Activated CD8-positive, alpha-beta T cell treated with anti-CD3 and anti-CD28 coated beads for 36 hours (primary cell): ENCODE measurements around the gene H3-3A. TPM values are rescaled to one million over a fixed set of nuclear protein-coding genes. Genes with fewer than 3 reads are reported as not detected.

Experiments
- ATAC-seq: fragments of 200-7000 bp; cut with Tn5 transposase; one replicate; pipeline ENCODE4 v1.10.0; 2021; ENCODE audit warnings: mild to moderate bottlenecking, moderate library complexity
- CTCF ChIA-PET: fragments of 350-600 bp; sonication (Branson Sonifier 250); formaldehyde crosslinking; loops from one replicate; lab custom pipeline; 2021; ENCODE audit warnings: antibody characterized with exemption; lab: Charles Lee
- POLR2A ChIA-PET: fragments of 350-600 bp; sonication (Branson Sonifier 250); formaldehyde crosslinking; loops from one replicate; lab custom pipeline; 2021; ENCODE audit warnings: antibody characterized with exemption; lab: Charles Lee
- DNase-seq: peaks from one replicate; pipeline ENCODE4 v3.0.0-alpha.2; 2020
- H3K27ac Mint-ChIP-seq: one replicate; pipeline ENCODE4 v1.8.0; 2021; ENCODE audit warnings: mild to moderate bottlenecking, mixed read lengths
- H3K27me3 Mint-ChIP-seq: one replicate; pipeline ENCODE4 v1.8.0; 2021; ENCODE audit warnings: mixed read lengths
- H3K36me3 Mint-ChIP-seq: one replicate; pipeline ENCODE4 v1.8.0; 2021; ENCODE audit warnings: low read depth, mixed read lengths
- H3K4me1 Mint-ChIP-seq: one replicate; pipeline ENCODE4 v1.8.0; 2021; ENCODE audit warnings: low read depth, mixed read lengths
- H3K4me3 Mint-ChIP-seq: one replicate; pipeline ENCODE4 v1.8.0; 2021; ENCODE audit warnings: mild to moderate bottlenecking, moderate library complexity, mixed read lengths
- H3K9me3 Mint-ChIP-seq: one replicate; pipeline ENCODE4 v1.8.0; 2021; ENCODE audit warnings: mixed read lengths
- intact Hi-C: fragments of 100-400 bp; cut with micrococcal nuclease; formaldehyde crosslinking; loops from one replicate; pipeline ENCODE4 v1.10.0; 2022
- total RNA-seq, 2 experiments: library from RNA; stranded (reverse); gene quantifications; one replicate each; pipeline ENCODE4 v1.2.3, GENCODE V29; 2021
- TF ChIP-seq, protein P1 (sequence below): fragments of 200-600 bp; IDR thresholded peaks from one replicate; pipeline ENCODE4 v1.8.0; 2022; ENCODE audit warnings: antibody characterized with exemption, mild to moderate bottlenecking

Gene H3-3A
- total RNA-seq, 2 experiments from 2014 or later = 287 to 308 TPM

DNA sequence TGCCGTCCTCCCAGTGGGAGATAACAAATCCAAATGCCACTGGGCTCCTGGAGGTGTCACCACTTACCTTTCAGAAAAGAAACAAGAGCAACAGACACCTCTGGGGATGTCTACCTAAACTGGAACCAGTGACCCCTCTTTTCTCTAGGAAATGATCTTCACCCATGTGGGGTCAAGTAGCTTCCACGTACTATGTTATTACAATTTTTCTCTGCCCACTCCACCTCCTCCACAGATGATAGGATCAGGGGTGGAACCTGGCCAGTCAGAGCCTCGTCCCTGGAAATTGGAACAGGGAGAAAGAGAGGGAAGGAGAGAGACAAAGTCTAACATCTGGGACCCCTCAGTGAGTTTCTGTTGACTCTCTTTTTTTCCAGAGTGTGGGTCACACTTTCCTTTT lies 50.1 kb downstream of the H3-3A start:
- Mint-ChIP-seq H3K27ac (no peak overlapping the region), H3K4me1 (peaks cover 13% of the 10 kb centered on the region), H3K36me3 (no peaks in the 10 kb centered on the region), H3K9me3 (no peaks in the 10 kb centered on the region), H3K27me3 (no peaks in the 10 kb centered on the region), H3K4me3 (no peak overlapping the region)
- intact Hi-C loops = no loop called here
- TF ChIP-seq, protein P1, sequence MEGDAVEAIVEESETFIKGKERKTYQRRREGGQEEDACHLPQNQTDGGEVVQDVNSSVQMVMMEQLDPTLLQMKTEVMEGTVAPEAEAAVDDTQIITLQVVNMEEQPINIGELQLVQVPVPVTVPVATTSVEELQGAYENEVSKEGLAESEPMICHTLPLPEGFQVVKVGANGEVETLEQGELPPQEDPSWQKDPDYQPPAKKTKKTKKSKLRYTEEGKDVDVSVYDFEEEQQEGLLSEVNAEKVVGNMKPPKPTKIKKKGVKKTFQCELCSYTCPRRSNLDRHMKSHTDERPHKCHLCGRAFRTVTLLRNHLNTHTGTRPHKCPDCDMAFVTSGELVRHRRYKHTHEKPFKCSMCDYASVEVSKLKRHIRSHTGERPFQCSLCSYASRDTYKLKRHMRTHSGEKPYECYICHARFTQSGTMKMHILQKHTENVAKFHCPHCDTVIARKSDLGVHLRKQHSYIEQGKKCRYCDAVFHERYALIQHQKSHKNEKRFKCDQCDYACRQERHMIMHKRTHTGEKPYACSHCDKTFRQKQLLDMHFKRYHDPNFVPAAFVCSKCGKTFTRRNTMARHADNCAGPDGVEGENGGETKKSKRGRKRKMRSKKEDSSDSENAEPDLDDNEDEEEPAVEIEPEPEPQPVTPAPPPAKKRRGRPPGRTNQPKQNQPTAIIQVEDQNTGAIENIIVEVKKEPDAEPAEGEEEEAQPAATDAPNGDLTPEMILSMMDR = no peak
- ATAC-seq (no peak), DNase-seq (no peak)
- ChIA-PET CTCF (interaction anchor here (3.1 to 6.6 kb wide), 3 partner anchors 8 to 45 kb away, joined by 22 to 67 read pairs (median 24); no protein-coding TSS in a partner anchor), POLR2A (interaction anchor here (0.7 to 4.4 kb wide), 2 partner anchors 7 to 174 kb away, joined by 3 to 37 read pairs; no protein-coding TSS in a partner anchor)

DNA sequence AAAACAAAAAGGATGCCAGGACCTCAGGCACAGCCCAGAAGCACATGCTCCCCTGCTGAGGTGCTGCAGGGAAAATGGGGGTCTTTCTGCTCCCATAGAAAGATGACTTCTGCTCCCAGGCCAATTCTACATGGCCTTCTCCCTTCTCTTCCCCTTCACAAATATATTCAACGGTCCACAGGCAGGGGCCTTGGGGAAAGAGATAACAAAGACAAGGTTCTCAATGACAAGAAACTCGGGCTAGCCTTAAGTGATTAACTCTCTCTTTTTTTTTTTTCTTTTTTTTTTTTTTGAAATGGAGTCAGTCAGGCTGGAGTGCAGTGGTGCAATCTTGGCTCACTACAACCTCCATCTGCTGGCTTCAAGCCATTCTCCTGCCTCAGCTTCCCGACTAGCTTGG lies 54.2 kb downstream of the H3-3A start:
- H3K4me1 Mint-ChIP-seq = peaks cover 10% of the 10 kb centered on the region
- no peak for ATAC-seq
- TF ChIP-seq, protein P1 = no peak
- no peak overlapping the region for H3K27ac Mint-ChIP-seq
- no peaks in the 10 kb centered on the region for H3K27me3 Mint-ChIP-seq
- DNase-seq = no peak
- H3K36me3 Mint-ChIP-seq = no peaks in the 10 kb centered on the region
- H3K4me3 Mint-ChIP-seq = no peak overlapping the region
- intact Hi-C loops = no loop called here
- POLR2A ChIA-PET = interaction anchor here (0.7 to 0.8 kb wide), 3 partner anchors 43 to 270 kb away, joined by 3 read pairs; no protein-coding TSS in a partner anchor
- no peaks in the 10 kb centered on the region for H3K9me3 Mint-ChIP-seq
- CTCF ChIA-PET = interaction anchor here (1.0 to 6.0 kb wide), 4 partner anchors 9 to 129 kb away, joined by 3 to 64 read pairs (median 4); no protein-coding TSS in a partner anchor

DNA sequence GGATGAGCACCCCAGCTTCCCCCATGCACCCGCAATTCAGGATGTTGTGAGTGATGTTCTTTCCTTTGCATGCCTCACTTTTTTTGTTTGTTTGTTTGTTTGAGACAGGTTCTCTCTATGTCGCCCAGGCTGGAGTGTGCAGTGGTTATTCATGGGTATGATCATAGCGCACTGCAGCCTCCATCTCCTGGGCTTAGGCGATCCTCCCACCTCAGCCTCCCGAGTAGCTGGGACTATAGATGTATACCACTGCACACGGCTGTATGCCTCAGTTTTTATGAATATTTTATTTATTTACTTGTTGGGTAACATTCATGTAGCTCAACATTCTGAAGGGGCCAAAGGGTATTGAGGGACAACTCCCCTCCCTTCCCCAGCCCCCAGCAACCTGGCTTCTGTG lies 54.8 kb downstream of the H3-3A start:
- intact Hi-C loops = no loop called here
- Mint-ChIP-seq H3K27ac (no peak overlapping the region), H3K27me3 (no peaks in the 10 kb centered on the region), H3K4me3 (no peak overlapping the region), H3K9me3 (no peaks in the 10 kb centered on the region), H3K4me1 (peaks cover 10% of the 10 kb centered on the region), H3K36me3 (no peaks in the 10 kb centered on the region)
- POLR2A ChIA-PET = interaction anchor here (0.7 to 4.3 kb wide), 4 partner anchors 7 to 270 kb away, joined by 3 to 37 read pairs (median 3); no protein-coding TSS in a partner anchor
- DNase-seq = no peak
- TF ChIP-seq, protein P1 = no peak
- CTCF ChIA-PET = interaction anchor here (0.8 to 6.0 kb wide), 6 partner anchors 8 to 137 kb away, joined by 3 to 64 read pairs (median 4); no protein-coding TSS in a partner anchor
- no peak for ATAC-seq

DNA sequence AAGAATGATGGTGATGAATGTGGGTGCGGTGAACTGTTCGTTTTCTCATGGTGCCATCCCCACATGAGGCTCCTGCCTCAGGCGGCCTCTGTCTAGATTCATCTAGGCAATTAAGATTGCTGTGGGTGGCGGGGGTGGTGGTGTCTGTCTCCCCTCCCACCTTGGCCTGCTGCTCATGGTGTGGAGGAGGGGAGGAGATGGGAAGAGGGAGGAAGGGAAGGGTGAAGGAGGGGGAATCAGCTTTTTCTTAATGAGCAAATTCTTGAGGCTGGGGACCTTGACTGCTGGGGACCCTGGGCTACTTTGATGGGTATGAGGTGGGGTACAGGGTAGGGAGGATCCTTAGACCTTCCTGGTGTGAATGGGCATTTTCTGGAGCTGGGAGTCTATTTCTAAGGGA lies 55.8 kb downstream of the H3-3A start:
- POLR2A ChIA-PET = interaction anchor here (1.4 to 4.3 kb wide), 2 partner anchors 8 to 54 kb away, joined by 4 to 37 read pairs; no protein-coding TSS in a partner anchor

More for the DNA sequence above, 55.8 kb downstream of the H3-3A start:
- Mint-ChIP-seq H3K36me3 (no peaks in the 10 kb centered on the region), H3K9me3 (no peaks in the 10 kb centered on the region), H3K4me3 (no peak overlapping the region), H3K27ac (no peak overlapping the region), H3K27me3 (no peaks in the 10 kb centered on the region), H3K4me1 (peaks cover 14% of the 10 kb centered on the region)
- DNase-seq = no peak
- CTCF ChIA-PET = interaction anchor here (0.8 to 6.0 kb wide), 3 partner anchors 53 to 215 kb away, joined by 3 to 64 read pairs (median 3); no protein-coding TSS in a partner anchor
- TF ChIP-seq, protein P1 = no peak
- intact Hi-C loops = no loop called here
- ATAC-seq = no peak
